Suppressor macrophage treated with lipopolysaccharide for 1 hour (primary cell): ENCODE data around the gene SDCCAG8.

Experiments used
- DNase-seq, 3 donors: peaks; one replicate each; pipeline ENCODE4 v3.0.0-alpha.2; 2020 to 2022

Gene SDCCAG8

DNA sequence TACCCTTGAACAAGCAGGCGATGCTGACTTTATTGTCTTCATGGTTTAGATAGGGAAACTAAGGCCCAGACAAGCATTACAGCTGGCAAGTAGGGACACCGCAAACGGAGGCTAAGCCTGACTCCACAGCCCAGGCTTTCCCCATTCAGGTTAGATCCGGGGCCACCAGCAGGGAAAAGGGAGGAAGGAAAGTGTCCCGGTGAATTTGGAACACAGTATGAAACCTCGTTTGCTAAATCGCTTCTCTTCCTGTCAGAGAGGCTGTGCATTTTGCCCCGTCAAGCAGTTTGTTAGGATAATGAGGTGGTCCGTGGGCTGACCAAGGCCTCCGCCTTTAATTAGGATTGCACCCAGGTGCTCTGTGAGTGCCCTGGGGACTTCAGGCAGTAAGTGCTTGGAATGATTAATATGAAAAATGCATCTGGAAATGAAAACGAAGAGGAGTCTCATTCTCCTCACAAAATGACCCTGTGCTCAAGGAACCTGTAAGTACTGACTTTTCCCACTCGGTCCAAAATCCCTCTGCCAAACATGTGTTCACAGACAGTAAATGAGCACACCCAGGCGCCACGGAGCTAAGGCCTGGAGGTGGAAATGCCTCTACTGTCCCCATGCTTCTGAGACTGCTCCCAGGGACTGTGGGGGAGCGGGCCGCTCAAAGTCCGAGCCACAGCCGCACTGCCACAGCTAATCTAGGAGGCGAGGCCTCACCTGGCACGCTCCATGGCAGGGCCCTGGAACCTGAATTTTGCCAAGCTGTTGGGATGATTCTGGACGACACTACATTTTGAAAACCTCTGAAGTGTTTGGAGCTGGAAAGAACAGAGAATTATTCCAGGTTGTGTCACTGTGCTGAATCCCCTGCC, 234.1 kb downstream of the SDCCAG8 start:
- no peak for DNase-seq

DNA sequence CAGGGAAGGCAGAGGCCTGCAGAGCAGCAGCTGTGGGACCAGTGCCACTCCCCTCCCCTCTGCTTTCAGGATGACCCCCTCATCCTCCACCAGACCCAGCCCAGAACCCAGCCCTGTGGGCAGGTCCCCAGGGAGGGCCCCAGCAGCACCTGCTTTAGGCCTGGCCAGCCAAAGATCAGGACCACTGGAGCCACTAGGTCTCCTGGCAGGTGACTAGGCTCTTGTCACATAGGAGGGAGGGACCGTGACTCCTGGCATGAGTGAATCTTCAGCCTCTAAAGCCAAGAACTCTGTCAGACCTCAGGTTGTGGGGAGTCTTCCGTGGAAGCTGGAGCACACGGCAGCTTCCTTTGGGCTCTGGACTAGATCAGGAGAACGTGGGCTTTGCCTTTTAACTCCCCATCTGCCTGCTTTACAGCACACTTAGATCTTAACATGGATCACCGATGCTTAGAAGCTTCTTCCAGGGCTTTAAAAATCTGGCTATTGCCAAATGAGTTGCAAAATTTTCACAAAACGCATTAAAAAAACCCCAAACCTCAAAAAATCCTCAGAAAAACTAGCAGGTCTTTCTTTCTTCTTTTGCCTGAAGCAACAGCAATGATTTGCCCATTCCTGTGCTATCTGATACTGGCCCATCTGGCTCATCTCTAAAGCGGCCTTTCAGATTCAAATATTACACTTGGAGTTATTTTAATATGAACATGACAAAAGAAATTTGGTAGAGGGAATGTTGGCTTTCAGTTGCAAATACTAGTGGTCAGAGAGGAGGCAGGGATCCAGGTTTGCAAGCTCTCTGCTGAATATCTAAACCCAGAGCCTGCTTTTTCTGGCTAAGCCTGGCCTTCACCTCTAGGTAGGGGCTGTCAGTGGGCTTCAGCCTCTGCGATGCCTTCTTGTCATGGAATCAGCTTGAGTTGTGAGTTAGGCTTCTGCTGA, 235.2 kb downstream of the SDCCAG8 start:
- no peak for DNase-seq

DNA sequence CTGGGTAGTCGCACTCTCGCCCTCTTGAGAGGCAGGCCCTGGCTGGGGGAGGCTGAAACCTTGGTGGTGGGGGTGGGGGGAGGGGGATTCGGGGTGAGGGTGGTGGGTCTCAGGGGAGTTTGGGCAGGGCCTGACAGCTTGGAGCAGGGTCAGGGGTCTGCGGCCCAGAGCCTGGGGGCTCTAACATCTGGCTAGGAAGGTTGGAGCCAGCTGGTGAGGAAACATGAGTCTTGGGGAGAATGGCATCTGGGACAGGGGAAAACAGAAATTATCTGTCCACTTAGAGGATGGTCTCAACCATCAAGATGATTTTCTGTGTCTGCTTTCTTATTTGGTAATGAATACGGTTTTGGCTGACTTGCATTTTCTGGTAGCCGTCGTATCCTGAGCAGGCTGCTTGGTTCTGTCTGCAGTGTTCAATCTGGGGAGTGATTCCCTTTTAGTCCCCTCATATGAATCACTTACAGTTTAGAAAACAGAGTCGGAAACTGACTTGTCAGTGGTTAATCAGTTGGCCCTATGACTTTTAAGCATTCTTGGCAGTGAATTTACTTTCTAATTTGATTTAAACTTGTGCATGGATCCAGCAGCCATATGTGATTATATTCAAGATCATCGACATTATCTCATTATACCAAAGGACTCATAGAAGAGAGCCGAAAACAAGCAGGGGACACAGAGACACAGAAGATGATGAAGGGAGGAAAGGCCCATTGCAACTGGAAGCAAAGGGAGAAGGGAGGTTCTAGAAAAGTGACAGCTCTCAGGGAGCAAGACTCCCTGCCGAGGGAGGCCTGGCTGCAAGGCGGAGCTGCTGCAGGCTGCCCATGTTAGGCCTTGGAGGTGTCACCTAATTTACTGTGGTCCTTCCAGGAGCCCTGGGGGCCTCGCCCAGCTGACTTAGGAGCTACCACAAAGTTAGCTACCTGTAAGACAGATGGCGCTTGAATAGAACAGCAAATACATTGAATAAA, 237.6 kb downstream of the SDCCAG8 start:
- DNase-seq, result no peak

DNA sequence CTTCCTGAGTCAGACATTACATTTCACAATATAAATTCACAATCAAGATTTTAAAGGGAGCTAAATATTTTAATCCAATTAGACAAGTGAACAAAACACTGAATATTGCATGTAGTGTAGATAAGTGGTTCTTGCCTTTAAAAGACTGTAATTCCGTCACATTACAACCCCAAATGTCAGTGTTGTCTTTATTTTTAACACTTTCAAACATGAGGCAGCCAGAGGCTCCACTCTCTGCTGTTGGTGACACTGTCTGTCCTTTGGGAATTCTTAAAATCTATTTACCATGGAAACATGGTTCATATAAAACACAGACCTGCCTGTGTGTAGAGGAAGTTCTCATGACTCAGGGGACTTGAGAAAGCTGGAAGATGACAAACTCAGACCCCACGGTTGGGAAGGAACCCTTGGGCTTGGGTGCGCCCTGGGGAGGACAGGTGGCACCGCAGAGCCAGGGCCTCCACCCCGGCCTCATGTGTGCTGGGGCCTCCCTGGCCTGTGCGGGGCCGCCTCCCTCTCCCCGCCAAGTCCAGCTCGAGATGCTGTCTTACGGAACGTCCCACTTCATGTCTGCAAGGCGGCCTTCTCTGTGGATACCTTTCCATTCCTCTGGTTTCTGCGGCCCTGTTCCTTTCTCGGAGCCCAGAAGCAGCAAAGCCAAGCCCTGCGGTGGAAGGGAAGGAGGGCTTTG, 239.0 kb downstream of the SDCCAG8 start:
- peak in 2 of 3 donors; percentile 34 to 46 for DNase-seq

DNA sequence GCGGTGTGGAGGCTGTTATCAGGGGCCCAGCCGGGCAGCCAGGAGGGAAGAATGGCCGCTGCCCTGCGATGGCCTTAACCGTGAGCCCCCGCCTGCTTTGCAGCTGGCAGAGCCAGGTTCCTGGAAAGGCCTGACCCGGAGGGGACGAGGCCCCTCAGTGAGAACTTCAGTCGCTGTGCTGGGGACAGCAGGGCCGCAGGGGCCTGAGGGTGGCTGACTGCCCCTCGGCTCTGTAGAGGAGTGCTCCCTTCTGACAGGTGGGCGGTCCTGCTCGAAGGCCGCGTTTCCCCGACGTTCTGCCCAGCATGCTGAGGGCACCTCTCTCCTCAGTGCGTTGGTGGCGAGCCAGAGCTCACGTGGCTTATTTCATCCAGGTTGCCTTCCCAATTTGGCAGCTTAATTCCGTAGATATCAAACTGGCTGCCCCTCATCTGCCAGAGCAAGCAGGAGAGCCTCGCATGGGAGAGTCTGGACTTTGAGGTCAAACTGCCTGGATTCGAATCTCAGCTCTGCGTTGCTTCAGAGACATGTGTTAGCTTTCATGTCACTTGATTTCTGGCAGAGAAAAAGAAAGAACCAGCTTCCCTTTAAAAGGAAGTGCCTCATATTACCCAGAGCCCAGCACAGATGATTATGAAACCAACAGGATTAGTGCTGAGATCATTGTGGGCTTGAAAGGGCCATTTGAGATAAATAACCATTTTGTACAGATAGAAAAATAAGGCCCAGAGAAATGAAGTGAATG, 239.8 kb downstream of the SDCCAG8 start:
- DNase-seq, result peak; percentile 73 to 89 (median 85)

DNA sequence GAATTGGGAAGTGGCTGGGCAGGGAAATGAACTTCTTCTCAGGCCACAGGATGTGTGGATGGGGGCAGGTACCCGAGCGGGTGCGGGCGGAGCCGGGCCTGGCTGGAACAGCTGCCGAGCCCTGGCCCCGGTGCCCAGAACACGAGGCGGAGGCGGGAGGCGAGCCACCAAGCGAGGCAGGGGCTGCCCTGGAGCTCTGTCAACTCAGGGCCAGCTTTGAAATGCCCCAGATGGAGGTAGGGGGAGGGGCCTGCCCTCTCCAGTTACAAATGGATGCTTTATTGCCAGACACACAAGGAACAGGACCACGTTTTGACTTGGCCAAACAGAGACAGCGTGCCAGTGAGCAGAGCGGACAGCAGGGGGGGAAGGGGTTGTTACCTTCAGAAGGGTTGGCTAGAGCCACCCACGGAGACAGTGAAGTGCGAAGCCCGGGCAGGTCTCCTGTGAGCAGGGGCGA, 240.4 kb downstream of the SDCCAG8 start:
- DNase-seq, result peak in 1 of 3 donors; percentile 66

DNA sequence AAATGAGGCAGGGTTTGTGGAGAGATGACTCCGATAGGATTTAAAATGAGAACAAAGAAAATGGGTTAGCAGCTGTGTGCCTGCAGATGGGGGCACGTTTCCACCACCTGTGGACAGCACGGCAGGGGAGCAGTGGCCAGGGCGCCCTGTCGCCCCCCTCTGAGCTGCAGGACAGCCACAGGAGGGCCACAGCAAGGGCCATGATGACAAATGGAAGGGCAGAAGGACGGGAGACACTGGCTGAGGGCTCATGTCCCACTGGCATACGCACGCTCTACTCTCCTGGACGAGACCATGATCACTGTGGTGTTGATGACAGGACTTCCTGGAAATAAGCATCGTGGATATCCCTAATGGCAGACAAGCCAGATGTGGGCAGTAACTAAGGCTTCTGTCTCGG, 241.0 kb downstream of the SDCCAG8 start:
- DNase-seq, result no peak

DNA sequence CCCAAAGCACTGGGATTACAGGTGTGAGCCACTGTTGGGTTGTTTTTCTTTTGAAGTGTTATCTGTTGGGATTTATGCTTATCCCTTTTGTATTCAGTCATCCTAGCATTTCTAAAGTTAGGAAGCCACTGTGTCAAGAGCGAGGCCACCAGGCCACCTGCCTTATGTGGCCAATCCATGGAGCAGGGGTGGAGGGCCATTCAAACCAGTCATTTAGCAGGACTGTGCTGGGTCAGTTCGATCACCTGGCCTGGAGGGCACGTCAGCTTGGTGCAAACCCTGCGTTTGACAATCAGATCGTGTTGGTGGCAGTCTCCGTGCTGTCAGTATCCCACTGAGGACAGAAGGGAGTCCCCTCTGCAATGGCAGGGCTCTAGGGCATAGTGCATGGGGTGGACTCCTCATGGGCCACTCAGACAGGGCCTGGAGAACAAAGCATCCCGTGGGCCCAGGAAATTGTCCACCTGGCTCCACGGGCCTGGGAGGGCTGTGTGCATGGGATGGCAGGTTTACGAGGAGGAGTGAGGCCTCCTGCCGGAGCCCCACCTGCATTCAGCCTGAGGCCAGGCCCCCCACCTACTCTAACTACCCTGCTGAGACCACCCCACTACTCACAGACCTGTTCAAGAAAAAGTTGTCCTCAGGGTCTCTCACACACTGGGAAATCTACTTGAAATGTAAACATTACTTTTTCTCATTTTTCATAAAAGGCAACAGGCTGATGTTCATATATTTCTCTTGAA, 242.3 kb downstream of the SDCCAG8 start:
- no peak for DNase-seq

DNA sequence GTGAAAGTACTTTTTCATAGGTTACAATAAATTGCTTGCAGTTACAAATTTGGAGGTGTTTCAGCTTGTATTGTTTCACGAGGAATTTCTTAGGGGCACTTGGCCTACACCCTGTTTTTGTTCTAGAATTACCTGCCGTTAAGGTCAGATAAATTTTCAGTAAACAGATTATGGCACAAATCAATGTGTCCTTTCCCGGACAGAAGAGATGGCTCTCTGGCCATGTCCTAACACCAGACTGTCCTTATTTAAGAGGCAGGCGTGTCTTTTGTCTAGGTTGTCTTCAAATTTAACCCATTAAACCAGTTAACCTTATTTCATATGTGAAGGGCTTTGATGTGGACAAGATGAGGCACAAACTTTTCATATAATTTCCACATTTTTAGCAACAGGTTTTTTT, 243.4 kb downstream of the SDCCAG8 start:
- no peak for DNase-seq

DNA sequence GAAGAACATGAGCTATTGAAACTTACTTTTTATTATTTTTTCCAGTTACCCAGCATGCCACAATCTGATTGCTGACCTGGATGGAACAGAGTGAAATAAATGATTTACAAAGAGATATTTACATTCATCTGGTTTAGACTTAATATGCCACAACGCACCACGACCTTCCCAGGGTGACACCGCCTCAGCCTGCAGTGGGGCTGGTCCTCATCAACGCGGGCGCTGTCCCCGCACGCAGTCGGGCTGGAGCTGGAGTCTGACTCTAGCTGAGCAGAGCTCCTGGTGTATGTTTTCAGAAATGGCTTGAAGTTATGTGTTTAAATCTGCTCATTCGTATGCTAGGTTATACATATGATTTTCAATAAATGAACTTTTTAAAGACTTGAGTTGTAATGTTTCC, 243.9 kb downstream of the SDCCAG8 start:
- no peak for DNase-seq

DNA sequence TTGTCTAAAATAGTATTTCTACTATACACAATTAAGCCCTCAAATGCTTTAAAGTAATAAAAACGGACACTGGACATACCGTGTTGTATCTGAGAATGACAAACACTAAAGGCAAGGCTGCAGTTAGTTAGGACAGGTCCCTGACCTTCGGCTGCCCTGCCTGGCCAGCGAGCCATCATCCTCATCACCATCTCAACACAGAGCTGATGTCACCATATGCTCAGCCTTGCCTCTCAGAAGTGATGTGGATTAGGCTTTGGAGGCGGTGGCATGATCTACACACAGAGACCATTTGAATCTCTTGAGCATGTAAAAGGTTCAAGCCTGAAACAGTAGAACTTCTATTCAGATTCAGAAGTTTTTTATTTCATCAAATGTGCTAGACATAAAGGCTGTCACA, 244.7 kb downstream of the SDCCAG8 start:
- no peak for DNase-seq

DNA sequence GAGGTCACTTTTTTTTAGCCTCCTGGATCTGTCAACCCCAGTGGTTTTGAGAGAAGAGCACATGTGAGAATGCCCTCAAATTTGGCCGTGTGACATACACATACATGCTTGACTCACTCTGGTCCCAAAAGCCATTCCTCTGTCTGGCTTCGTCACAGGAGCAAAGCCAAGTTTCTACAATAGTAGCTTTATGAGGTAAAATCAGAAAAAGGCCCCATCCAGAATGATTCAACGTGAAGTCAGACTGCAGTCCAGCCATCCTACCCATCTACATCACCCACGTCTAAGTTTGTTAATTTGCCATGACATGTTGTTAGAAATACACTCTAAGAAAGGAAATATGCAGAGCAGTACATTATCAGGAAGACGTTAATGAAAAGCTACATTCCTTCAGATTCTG, 245.2 kb downstream of the SDCCAG8 start:
- no peak for DNase-seq

DNA sequence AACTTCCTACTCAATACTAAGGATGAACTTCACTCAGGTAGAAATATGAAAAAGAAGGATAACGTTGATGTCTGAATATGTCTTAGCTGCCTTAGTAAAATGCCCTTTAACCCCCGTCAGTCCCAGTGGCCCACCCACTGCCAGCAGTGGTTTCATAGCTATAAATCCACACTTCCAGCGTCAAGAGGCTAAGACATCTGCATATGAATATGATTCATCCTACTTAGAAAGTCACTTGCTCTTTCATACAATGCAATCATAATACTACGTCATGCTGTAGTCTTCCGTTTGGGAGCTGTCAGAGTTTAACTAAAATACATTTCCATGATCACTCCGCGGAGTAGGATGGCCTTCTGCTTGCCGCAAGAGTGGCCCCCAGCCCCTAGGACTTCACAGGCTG, 247.3 kb downstream of the SDCCAG8 start:
- no peak for DNase-seq

DNA sequence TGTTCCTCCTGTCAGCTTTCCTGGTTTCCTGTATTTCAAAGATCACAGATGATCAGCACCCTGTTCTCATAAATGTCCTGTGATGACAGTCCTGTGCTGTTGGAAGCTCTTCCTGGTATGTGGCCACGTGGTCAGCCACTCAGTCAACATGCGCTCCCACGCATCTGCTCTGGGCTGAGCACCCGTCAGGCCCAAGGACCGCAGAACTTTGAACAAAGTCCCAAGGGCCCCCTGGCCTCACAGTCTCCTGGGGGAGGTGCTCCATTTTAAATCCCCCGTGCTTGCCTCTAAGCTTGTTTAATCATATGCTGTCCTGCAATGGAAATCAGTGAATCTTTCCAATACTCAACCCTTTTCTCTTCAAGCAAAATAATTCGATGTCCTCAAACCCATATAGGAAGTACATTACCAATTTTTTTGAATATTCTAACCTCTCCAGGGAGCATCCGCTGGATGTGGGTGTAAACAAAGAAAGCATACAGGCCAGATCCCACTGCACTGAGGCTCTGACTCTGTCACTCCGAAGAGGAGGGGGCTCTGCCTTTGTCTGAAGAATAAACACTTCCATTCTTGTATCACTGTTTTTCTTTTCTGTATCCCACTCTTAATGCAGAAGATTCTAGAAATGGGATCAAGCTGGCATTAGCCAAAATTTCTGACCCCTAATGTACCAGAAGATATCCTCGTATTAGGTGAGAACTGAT, 250.3 kb downstream of the SDCCAG8 start:
- DNase-seq, result no peak

DNA sequence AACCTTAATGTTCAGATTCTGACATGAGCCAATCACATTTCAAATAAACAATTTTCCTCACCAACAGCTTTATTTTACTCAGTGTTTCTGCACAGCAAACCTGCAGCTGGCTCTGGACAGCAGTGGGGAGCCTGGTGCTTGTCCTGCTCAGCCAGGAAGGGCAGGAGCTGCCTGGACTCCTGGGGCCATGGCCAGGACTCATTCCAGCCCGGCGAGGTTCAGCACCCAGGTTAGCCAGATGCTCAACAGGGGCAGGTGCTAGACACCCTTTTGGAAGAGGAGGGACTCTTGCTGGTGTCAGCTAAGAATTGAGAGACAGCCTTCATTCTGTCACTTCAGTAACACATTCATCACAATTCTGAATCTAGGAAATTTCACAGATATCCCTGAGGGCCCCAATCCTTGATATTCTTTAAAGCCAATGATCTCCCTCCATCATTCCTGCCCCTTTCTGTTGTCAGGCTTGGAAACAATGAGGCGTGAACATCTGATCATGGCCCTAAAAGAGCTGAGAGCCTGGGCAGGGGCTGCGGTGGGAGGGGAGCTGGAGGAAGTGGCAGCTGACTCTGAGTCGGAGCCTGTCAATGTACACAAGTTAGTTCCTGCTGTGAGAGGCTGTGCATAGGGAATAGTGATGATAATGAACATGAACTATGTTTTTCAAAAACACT, 251.3 kb downstream of the SDCCAG8 start:
- DNase-seq, result peak; percentile 41 to 68 (median 53)

DNA sequence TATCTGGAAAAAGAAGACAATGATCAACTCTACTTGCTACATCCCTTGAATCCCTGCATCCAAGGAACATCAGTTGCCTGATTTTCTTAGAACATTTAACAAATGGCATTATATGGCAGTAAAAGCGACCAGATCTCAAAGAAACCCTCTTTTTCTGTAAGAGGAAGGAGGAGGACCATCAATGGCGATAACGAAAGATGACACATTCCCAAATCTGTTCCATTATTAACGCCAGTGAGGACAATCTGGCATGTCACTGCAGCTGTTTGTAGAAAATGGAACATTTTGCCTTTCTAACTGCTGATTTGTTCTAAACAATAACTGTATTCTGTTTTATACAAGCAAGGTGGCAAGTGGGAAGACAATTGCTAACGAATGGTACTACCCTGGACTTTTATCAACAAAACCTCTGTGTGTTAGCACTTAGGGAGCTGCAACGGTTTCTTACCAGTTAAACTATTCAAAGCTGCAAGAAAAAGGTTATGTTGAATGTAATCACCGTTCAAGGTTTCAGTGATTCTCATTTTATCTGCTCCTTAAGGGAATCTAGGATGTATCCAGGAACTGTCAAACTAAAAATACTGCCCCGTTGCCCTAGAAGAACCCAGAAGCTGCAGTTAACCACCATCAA, 251.9 kb downstream of the SDCCAG8 start:
- DNase-seq, result no peak

DNA sequence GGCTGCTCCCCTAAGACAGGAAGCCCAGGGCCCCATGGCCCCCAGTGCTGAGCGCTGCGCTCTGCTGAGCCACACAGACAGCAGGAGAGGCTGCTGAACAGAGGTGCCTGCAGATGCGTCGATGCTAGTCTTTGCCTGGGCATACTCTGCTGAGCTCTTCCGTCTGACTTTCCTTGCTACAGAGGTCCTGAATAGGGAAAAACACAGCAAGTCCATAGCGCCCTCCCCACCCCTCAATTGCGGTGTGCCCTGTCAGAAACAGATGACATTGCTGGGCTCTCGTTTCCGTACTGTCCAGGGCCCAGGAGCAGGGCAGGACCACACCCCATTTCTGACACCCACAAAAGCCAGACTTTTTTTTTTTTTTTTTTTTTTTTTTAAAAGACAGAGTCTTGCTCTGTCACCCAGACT, 252.5 kb downstream of the SDCCAG8 start:
- DNase-seq, result no peak

DNA sequence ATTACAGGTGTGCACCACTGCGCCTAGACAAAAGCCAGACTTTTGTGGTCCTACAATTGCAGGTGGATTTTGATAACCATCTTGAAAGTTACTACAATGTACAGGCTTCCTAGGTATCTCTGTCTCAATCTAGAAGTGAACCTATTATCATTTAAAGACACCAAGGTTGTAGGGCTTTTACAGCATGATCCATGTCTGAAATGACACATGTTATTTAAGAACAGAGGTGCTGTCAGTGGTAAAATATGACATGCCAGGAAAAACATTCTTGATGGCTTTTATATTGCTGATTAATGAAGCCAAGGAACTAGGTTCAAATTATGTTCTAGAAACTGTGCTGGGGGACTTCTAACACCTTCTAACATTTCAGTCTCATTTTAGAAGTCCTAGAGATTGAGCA, 253.1 kb downstream of the SDCCAG8 start:
- no peak for DNase-seq

DNA sequence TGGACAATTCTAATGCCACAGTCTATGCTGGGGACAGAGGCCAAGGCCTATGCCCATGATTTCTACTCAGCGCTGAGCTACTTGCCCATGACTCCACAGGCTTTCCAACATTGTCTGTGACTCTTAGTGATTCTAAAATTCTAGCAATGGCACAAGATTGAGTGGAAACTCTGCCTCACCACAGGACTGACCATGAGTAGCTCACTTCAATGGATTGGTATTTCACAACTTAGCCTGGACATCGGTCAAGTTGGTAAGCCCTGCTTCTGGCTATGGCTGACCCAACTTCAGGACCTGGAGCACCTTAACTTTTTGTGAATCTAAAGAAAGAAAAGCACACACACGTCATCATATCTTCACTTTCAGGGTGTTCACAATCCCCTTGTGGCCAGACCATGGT, 255.1 kb downstream of the SDCCAG8 start:
- no peak for DNase-seq
